ENCODE measurements around the gene PLCG1.

GRCh38 chr20:41110012-41110411 is 27.3 kb upstream of the PLCG1 start:
- TF ChIP-seq CTCF (conservative IDR thresholded peaks at IDR 0.05) (no peak), EZH2 (IDR thresholded peaks at IDR 0.05; ENCODE audit: low read depth) (no peak)
